Measurements from ENCODE around the gene TP63. TPM values are rescaled to one million over a fixed set of nuclear protein-coding genes. Genes with fewer than 3 reads are reported as not detected.

The TP63 gene
- total RNA-seq, 2 donors from 2014 or later = 0.24 to 0.30 TPM

- Histone ChIP-seq H3K27me3 (no peaks in the 10 kb centered on the region), H3K4me3 (no peak overlapping the region), H3K27ac (no peak overlapping the region), H3K9me3 (no peaks in the 10 kb centered on the region), H3K4me1 (no peaks in the 10 kb centered on the region), H3K36me3 (no peaks in the 10 kb centered on the region)
- TF ChIP-seq CTCF (IDR thresholded peaks at IDR 0.05) = no peak
- no peak for DNase-seq (ENCODE audit: low spot score)
Measured at GRCh38 chr3:189792046-189792929, 161.1 kb downstream of the TP63 start.

DNA sequence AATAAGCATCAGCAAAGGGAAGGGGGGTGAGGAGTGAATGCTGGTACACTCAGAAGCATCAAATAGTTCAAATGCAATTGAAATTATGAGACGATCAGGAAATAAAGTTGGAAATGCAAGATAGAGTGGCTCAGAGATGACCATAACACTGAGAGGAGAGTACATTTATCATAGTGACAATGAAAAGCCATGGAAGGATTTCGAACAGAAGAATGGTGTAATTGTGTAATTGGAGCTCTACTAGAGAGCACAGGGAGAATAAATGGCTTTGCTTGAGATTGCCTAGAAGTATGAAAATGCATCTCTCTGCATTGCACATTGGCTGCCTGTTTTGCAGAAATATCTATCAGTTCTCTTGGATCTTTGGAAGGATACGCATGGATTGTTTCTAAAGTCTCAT, 163.3 kb downstream of the TP63 start:
- Histone ChIP-seq H3K27ac (no peak overlapping the region), H3K4me3 (no peak overlapping the region), H3K9me3 (no peaks in the 10 kb centered on the region), H3K4me1 (no peaks in the 10 kb centered on the region), H3K27me3 (no peaks in the 10 kb centered on the region), H3K36me3 (no peaks in the 10 kb centered on the region)
- TF ChIP-seq CTCF (IDR thresholded peaks at IDR 0.05) = no peak
- DNase-seq (ENCODE audit: low spot score) = no peak

DNA sequence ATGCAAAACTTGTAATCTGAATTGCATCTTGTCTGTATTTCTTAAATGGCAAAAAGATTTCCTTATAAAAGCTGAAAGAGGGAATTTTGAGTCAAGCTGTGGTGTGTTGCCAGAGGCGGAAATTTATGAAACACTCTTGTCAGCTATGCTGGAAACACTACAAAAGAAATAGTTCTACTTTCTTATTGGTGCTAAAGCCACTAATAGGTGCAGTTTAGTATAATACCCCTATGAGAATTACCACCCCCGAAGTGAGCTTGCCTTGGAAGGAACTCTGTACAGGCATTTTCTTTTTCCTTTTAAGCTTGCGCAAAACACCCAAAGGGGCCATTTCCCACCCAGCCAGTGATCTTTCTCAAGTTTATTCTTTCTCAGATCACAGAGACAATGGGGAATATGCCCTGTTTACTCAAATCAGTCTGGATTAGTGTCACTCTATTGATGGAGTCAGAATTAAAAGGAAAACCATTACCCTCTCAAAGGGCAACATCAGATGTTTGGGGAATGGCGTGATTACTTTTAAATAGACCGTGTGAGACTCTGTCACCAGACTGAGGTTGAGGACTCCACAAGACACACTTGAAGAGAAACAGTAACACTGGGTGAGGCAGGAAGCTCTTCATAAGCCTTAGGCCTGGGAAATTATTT, 166.0 kb downstream of the TP63 start:
- DNase-seq (ENCODE audit: low spot score) = no peak
- no peaks in the 10 kb centered on the region for H3K4me1 ChIP-seq
- no peaks in the 10 kb centered on the region for H3K36me3 ChIP-seq
- no peak for TF ChIP-seq CTCF (IDR thresholded peaks at IDR 0.05)
- no peak overlapping the region for H3K4me3 ChIP-seq
- no peaks in the 10 kb centered on the region for H3K27me3 ChIP-seq
- no peaks in the 10 kb centered on the region for H3K9me3 ChIP-seq
- no peak overlapping the region for H3K27ac ChIP-seq

DNA sequence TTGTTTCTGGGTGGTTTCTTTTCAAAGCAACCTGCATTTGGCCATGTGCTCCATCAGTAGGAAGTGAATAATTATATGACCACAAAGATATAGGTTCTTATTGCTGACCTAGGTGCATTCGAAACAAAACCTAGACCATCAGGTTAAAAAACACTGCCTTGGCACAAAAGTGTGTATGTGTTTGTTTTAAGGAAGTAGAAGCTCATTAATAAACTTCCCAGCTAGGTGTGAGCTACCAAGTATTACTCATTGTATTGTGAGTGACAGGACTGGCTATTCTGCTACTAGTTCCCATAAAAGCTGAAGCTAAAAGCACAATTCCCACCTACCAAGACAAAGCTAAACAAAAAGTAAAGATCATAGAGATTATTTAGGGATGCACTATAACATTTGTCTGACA, 168.2 kb downstream of the TP63 start:
- DNase-seq (ENCODE audit: low spot score) = no peak
- Histone ChIP-seq H3K27me3 (no peaks in the 10 kb centered on the region), H3K4me1 (no peaks in the 10 kb centered on the region), H3K9me3 (no peaks in the 10 kb centered on the region), H3K27ac (no peak overlapping the region), H3K4me3 (no peak overlapping the region), H3K36me3 (no peaks in the 10 kb centered on the region)
- TF ChIP-seq CTCF (IDR thresholded peaks at IDR 0.05) = no peak

DNA sequence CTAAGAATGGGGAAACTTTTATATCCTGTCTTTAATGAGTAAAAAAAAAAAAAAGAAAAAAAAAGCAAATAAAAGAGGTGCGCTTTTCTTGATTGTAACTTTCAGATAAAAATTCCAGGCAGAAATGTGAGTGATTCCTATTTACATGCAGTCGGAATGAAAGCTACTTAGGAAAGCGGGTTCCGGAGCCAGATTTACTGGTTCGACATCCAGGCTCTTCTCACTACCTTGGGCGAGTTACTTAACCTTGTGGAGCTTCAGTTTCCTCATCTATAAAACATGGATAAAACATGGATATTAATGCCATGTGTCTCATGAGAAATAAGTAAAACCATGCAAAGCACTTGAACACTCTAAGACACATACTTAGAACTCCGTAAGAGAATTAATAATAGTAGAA, 169.2 kb downstream of the TP63 start:
- Histone ChIP-seq H3K27ac (no peak overlapping the region), H3K36me3 (no peaks in the 10 kb centered on the region), H3K4me1 (no peaks in the 10 kb centered on the region), H3K27me3 (no peaks in the 10 kb centered on the region), H3K9me3 (no peaks in the 10 kb centered on the region), H3K4me3 (no peak overlapping the region)
- no peak for DNase-seq (ENCODE audit: low spot score)
- TF ChIP-seq CTCF (IDR thresholded peaks at IDR 0.05) = no peak
